Left lung (tissue), 10 donors: ENCODE data around the gene ANKRD39. TPM values are rescaled to one million over a fixed set of nuclear protein-coding genes. Genes with fewer than 3 reads are reported as not detected.
A peak's percentile ranks its signal among the peaks of the same experiment; 100 is the strongest.
"Not testable (repeated sequence)": the region's sequence is repeated elsewhere in the genome, so short reads cannot be mapped to it uniquely, and the experiment has no call there.

ENCODE experiments used
- ATAC-seq: fragments of 200-7000 bp; cut with Tn5 transposase; one replicate; pipeline ENCODE4 v1.9.1; 2020; ENCODE audit warnings: moderate library complexity
- DNase-seq, 4 donors: peaks; one replicate each; pipeline ENCODE4 v3.0.0-alpha.2; 2013 to 2020
- H3K27ac ChIP-seq, 2 donors: fragments of 200-600 bp; sonication (generic) in 1 of 2; one replicate each; pipeline versions ENCODE4 v1.5.0 to v1.8.0; 2020 to 2021
- H3K27me3 ChIP-seq, 2 donors: fragments of 200-600 bp; sonication (generic) in 1 of 2; one replicate each; pipeline versions ENCODE4 v1.5.0 to v1.8.0; 2020 to 2021
- H3K36me3 ChIP-seq, 2 donors: fragments of 200-600 bp; sonication (generic) in 1 of 2; one replicate each; pipeline versions ENCODE4 v1.5.0 to v1.8.0; 2020 to 2021
- H3K4me1 ChIP-seq, 2 donors: fragments of 200-600 bp; one replicate each; pipeline ENCODE4 v1.8.0; 2021
- H3K4me3 ChIP-seq, 2 donors: fragments of 200-600 bp; sonication (generic) in 1 of 2; one replicate each; pipeline versions ENCODE4 v1.5.0 to v1.8.0; 2020 to 2021; ENCODE audit warnings: mild to moderate bottlenecking in 1 of 2
- H3K9me3 ChIP-seq, 2 donors: fragments of 200-600 bp; sonication (generic) in 1 of 2; one replicate each; pipeline versions ENCODE4 v1.5.0 to v1.8.0; 2020 to 2021
- intact Hi-C, 2 donors: fragments of 100-400 bp; cut with DNase I; formaldehyde crosslinking; loops; one replicate each; pipeline versions ENCODE4 v1.11.2 to v1.14.2; 2022
- polyA plus RNA-seq, 6 donors: library from polyadenylated mRNA; unstranded; fragments of 120-200 nt; gene quantifications; one replicate each; pipeline ENCODE4 v1.2.1, GENCODE V29; 2013; ENCODE audit not compliant: insufficient read length in 6 of 6
- total RNA-seq, 2 donors: library from RNA; stranded (reverse); fragmentation: NEBNext Ultra II Directional; extraction: Animal tissue kit (Norgen Biotek cat#: 25700); gene quantifications; one replicate each; pipeline ENCODE4 v1.2.1, GENCODE V29; 2021
- TF ChIP-seq, protein P1 (sequence below), 2 donors: fragments of 200-600 bp; sonication (generic) in 1 of 2; IDR thresholded peaks; one replicate each; pipeline versions ENCODE4 v1.5.0 to v1.8.0; 2021; ENCODE audit warnings: antibody characterized with exemption in 2 of 2
- donor health status: DM: no; HTN: yes; CAD: no.
- donor health status: DM: no; HTN: no; CAD: no.

Gene ANKRD39
- total and polyA plus RNA-seq, 8 donors, result 7.9 to 11.9 (median 10.4) TPM

DNA sequence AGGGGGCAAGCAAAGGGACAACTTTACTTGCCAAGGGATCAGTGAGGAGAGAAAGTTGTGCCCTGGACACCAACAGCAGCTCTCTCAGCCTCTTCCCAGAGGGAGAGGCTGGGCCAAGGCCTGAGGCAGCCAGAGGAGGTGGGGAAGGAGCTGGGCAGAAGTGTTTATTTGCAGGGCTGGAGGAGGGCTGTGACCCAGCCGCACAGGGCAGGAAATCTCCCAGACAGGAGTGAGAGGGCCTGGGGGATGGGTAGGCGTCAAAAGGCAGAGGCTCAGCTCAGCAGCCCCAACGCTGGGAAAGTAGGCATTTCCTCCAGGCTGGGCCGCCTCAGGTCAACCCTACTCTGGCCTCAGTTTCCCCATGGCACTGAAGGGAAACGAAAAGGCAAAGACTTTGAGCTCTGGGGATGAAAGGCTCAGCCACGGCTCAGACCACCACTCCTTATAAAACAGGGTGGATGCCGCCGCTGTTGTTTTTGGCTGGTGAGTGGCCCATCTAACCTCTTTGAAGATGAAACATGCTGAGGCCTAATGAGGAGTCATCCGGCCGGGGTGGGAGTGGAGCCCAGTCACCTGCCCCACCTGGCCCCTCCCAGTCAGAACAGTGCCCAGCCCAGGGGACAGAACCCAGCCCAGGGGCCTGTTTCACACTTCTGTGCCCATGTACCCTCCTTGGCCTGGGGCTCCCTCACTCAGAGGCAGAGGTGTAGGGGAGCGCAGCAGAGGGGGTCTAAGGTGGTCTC, 33.9 kb upstream of the ANKRD39 start:
- Histone ChIP-seq H3K27me3 (no peaks in the 10 kb centered on the region), H3K4me3 (no peak overlapping the region), H3K27ac (peak overlapping the region in 1 of 2 donors; percentile 33), H3K9me3 (no peaks in the 10 kb centered on the region), H3K4me1 (peaks cover 31 to 40% of the 10 kb centered on the region in 2 donors), H3K36me3 (no peaks in the 10 kb centered on the region)
- TF ChIP-seq, protein P1, sequence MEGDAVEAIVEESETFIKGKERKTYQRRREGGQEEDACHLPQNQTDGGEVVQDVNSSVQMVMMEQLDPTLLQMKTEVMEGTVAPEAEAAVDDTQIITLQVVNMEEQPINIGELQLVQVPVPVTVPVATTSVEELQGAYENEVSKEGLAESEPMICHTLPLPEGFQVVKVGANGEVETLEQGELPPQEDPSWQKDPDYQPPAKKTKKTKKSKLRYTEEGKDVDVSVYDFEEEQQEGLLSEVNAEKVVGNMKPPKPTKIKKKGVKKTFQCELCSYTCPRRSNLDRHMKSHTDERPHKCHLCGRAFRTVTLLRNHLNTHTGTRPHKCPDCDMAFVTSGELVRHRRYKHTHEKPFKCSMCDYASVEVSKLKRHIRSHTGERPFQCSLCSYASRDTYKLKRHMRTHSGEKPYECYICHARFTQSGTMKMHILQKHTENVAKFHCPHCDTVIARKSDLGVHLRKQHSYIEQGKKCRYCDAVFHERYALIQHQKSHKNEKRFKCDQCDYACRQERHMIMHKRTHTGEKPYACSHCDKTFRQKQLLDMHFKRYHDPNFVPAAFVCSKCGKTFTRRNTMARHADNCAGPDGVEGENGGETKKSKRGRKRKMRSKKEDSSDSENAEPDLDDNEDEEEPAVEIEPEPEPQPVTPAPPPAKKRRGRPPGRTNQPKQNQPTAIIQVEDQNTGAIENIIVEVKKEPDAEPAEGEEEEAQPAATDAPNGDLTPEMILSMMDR (IDR thresholded peaks at IDR 0.05), result no peak
- intact Hi-C loops, result no loop called here
- peak in 1 of 4 donors; percentile 84 for DNase-seq
- peak; percentile 87 for ATAC-seq

DNA sequence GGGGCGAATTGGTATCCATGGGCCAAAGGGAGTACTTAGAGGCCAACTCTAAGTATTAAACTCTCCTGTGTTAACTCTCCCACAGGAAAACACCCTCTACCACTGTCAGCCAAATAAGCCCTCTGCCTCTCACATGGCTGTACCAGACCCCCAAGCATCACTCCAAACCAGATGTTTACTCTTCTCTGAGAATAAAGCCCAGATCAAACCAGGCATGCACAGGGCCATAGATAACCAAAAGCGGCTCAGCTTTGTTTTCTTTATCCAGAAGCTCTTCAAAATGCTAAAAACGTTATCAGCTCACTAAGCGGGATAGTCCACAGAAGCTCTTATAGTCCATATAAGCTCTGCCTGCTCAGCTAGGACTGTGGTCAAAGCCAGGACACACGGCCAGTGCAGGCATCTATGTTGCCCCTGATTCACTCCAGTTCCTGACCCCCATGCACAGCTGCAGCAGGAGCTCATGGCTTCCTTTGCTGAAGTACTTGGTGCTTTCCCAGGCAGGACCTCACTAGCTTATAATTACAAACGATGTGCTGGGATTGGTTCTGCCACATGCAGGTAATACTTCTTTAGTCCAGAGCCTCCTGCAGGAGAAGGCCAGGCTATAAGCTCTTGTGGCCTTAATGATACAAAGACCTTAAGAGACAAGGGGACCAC, 33.0 kb upstream of the ANKRD39 start:
- Histone ChIP-seq H3K4me1 (peaks cover 31 to 43% of the 10 kb centered on the region in 2 donors), H3K9me3 (no peaks in the 10 kb centered on the region), H3K36me3 (no peaks in the 10 kb centered on the region), H3K27ac (peak overlapping the region in 1 of 2 donors; percentile 33), H3K4me3 (no peak overlapping the region), H3K27me3 (no peaks in the 10 kb centered on the region)
- TF ChIP-seq, protein P1 (IDR thresholded peaks at IDR 0.05), result no peak
- no peak for DNase-seq
- intact Hi-C loops, result no loop called here
- ATAC-seq, result no peak

DNA sequence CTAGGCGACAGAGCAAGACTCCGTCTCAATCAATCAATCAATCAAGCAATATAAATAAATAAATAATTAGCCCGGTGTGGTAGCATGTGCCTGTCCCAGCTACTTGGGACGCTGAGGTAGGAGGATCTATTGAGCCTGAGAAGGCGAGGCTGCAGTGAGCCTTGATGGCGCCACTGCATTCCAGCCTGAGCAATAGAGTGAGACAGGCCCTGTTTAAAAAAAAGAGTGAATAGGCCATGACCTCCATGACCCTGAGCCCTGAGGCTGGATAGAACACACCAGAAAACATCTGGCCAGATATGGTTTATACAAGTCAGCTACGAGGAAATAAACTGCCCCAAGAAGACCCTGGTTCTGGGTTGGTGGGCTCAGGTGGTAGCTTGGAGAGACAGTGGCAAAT, 32.4 kb upstream of the ANKRD39 start:
- H3K27me3 ChIP-seq, result no peaks in the 10 kb centered on the region
- DNase-seq, result no peak
- ATAC-seq, result no peak
- H3K9me3 ChIP-seq, result no peaks in the 10 kb centered on the region
- TF ChIP-seq, protein P1 (IDR thresholded peaks at IDR 0.05), result no peak
- H3K4me3 ChIP-seq, result no peak overlapping the region
- peaks cover 31 to 43% of the 10 kb centered on the region in 2 donors for H3K4me1 ChIP-seq
- H3K36me3 ChIP-seq, result no peaks in the 10 kb centered on the region
- intact Hi-C loops, result no loop called here
- H3K27ac ChIP-seq, result no peak overlapping the region

DNA sequence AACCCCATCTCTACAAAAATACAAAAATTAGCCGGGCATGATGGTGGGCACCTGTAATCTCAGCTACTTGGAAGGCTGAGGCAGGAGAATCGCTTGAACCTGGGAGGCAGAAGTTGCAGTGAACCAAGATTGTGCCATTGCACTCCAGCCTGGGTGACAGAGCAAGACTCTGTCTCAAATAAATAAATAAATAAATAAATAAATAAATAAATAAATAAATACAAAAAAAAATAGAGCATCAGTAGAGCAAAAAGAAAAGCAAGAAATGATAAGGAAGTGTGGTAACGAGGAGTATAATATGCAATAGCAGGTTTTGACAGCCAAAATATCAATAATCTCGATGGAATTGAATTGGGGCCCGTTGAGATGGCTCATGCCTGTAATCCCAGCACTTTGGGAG, 31.7 kb upstream of the ANKRD39 start:
- ATAC-seq, H3K36me3 ChIP-seq, H3K27ac ChIP-seq, H3K4me3 ChIP-seq, DNase-seq, H3K27me3 ChIP-seq, H3K9me3 ChIP-seq, intact Hi-C loops: not testable (repeated sequence)
- peaks cover 31 to 47% of the 10 kb centered on the region in 2 donors for H3K4me1 ChIP-seq

DNA sequence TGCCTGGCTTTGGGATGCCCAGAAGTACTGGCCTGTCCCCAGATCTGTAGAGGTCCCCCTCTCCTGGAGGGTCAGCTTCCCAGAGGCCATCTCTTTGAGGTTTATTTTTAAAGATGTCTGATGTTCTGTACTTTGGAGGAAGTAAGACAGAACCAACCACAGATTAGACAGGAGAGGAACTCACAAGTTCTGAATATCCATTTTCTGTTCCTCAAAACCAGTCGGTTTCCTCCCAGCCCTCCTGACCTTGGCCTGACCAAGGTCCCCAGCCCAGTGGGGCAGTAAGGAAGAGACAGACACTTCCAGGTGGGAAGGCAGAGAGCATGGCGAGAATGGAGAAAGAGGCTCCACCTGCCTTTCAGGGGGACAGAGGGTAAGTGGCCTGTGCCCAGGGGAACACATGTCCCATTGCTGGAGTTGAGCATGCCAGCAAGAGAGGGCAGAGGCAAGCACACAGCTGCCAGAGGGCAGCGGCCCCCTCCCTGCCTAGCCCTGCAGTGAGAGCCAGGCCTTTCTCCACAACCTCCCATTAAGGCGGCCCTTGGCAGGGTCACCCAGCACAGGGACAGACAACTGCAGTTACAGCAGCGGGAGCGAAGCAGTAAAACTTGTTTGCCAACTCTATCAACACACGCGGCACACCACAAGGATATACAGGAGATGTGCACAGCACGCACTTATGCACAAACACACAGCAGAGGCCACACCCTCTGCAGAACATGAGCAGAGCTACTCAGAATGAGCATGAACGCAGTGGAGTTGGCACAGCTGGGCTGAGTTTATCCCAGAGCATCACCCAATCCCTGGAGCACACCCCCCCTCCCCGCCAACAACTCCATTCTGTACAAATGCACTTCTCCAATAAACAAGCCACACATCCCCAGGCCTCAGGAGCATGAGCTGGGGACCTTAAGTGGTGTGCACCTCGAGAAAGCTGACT, 30.5 kb upstream of the ANKRD39 start:
- Histone ChIP-seq H3K27ac (peak overlapping the region in 1 of 2 donors; percentile 33), H3K27me3 (no peaks in the 10 kb centered on the region), H3K4me3 (no peak overlapping the region), H3K36me3 (no peaks in the 10 kb centered on the region), H3K4me1 (peaks cover 31 to 50% of the 10 kb centered on the region in 2 donors), H3K9me3 (no peaks in the 10 kb centered on the region)
- TF ChIP-seq, protein P1 (IDR thresholded peaks at IDR 0.05), result no peak
- ATAC-seq, result peak; percentile 68
- intact Hi-C loops, result no loop called here
- DNase-seq, result peak in 2 of 4 donors; percentile 72
